Thoracic aorta (tissue), 2 donors: ENCODE results near the gene XYLT2. TPM values are rescaled to one million over a fixed set of nuclear protein-coding genes. Genes with fewer than 3 reads are reported as not detected.

ENCODE experiments used
- ATAC-seq: fragments of 150-250 bp; one replicate; pipeline ENCODE4 v1.8.0; 2017; ENCODE audit warnings: low read depth; ENCODE audit not compliant: insufficient number of reproducible peaks, low FRiP score
- DNase-seq: peaks from one replicate; pipeline ENCODE4 v3.0.0-alpha.2; 2020; ENCODE audit warnings: low spot score
- H3K27ac ChIP-seq, 2 donors: fragments of 200-600 bp; sonication (generic); 1 replicate in 1 of 2; 2 replicates in 1 of 2; pipeline ENCODE4 v1.5.1; 2016; ENCODE audit warnings: mild to moderate bottlenecking in 2 of 2, moderate library complexity in 2 of 2
- H3K27me3 ChIP-seq: fragments of 200-600 bp; sonication (generic); replicated peaks from 2 replicates; pipeline ENCODE4 v1.6.0; 2016; ENCODE audit warnings: mild to moderate bottlenecking; ENCODE audit not compliant: insufficient read depth
- H3K36me3 ChIP-seq: fragments of 200-600 bp; sonication (generic); one replicate; pipeline ENCODE4 v1.5.1; 2016
- H3K4me1 ChIP-seq, 2 donors: fragments of 200-600 bp; sonication (generic); 1 replicate in 1 of 2; 2 replicates in 1 of 2; pipeline versions ENCODE4 v1.5.1 to v1.6.0; 2016; ENCODE audit warnings: low read depth in 2 of 2, mild to moderate bottlenecking in 1 of 2; ENCODE audit not compliant: control insufficient read depth in 1 of 2
- H3K4me3 ChIP-seq: fragments of 200-600 bp; sonication (generic); 2 replicates; pipeline ENCODE4 v1.5.1; 2016; ENCODE audit warnings: mild to moderate bottlenecking
- H3K9me3 ChIP-seq: fragments of 200-600 bp; sonication (generic); 2 replicates; pipeline ENCODE4 v1.5.1; 2016
- total RNA-seq, 2 donors: library from RNA; depleted of rRNA; stranded (reverse); fragments of >200 nt; gene quantifications; one replicate each; pipeline versions ENCODE4 v1.1.0 to v1.2.3, GENCODE V29; 2016
- TF ChIP-seq, protein P1 (sequence below): fragments of 200-600 bp; sonication (generic); IDR thresholded peaks from one replicate; pipeline ENCODE4 v1.5.1; 2019; ENCODE audit warnings: antibody characterized with exemption

XYLT2 gene
- total RNA-seq, 2 donors from 2014 or later: 17.6 to 26.4 TPM

DNA sequence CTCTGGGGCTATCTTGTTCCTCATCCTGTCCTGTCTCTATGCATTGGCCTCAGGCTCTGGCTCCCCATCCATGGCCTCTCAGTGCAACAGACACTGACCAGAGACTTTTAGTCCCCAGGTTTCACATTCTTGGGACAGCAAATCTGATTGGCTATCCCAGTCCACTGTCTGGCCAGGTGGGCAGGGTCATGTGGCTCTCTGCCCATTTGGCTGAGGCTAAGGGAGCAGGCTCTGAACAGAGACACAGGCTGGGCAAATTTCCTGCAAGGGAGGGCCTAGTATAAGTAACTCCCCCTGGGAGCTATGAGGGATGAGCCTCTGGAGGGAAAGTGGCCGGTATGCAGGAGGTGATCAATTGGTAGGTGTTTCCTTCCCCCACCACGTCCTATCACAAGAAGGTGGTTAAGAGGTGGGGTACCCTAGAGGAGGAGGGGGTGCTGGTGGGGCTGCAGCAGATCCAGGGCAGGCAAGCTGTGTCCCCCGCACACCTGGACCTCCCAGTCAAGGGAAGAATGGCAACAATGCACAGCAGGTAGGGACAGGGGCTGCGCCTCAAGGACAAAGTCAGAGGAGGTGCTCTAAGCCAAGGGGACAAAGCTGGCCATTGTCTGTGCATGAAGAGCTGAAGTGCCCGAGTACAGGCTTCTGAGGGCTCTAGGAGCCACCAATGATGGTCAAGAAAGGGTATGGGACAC, 13.2 kb downstream of the XYLT2 start:
- Histone ChIP-seq H3K27ac (no peak overlapping the region), H3K27me3 (no peaks in the 10 kb centered on the region), H3K4me3 (no peak overlapping the region), H3K4me1 (peaks cover 0 to 5% of the 10 kb centered on the region in 2 donors), H3K36me3 (peaks cover 35% of the 10 kb centered on the region), H3K9me3 (no peaks in the 10 kb centered on the region)
- DNase-seq (no peak), ATAC-seq (no peak)
- TF ChIP-seq, protein P1, sequence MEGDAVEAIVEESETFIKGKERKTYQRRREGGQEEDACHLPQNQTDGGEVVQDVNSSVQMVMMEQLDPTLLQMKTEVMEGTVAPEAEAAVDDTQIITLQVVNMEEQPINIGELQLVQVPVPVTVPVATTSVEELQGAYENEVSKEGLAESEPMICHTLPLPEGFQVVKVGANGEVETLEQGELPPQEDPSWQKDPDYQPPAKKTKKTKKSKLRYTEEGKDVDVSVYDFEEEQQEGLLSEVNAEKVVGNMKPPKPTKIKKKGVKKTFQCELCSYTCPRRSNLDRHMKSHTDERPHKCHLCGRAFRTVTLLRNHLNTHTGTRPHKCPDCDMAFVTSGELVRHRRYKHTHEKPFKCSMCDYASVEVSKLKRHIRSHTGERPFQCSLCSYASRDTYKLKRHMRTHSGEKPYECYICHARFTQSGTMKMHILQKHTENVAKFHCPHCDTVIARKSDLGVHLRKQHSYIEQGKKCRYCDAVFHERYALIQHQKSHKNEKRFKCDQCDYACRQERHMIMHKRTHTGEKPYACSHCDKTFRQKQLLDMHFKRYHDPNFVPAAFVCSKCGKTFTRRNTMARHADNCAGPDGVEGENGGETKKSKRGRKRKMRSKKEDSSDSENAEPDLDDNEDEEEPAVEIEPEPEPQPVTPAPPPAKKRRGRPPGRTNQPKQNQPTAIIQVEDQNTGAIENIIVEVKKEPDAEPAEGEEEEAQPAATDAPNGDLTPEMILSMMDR: no peak

DNA sequence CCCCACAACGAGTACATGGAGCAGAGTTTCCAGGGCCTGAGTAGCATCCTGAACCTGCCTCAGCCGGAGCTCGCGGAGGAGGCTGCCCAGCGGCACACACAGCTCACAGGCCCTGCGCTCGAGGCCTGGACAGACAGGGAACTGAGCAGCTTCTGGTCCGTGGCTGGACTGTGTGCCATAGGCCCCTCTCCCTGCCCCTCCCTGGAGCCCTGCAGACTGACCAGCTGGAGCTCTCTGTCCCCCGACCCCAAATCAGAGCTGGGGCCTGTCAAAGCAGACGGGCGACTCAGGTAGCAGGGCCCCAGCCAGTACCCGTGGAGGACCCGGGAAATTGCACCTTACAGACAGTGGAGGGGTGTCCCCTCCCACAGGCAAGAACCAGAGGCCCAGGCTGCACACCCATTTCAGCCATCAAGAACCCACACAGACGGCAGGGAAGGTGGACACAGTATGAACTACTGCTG, 14.1 kb downstream of the XYLT2 start:
- Histone ChIP-seq H3K4me1 (peaks cover 0 to 5% of the 10 kb centered on the region in 2 donors), H3K27ac (no peak overlapping the region), H3K9me3 (no peaks in the 10 kb centered on the region), H3K36me3 (peaks cover 32% of the 10 kb centered on the region), H3K4me3 (no peak overlapping the region), H3K27me3 (no peaks in the 10 kb centered on the region)
- TF ChIP-seq, protein P1: no peak
- DNase-seq (no peak), ATAC-seq (no peak)

DNA sequence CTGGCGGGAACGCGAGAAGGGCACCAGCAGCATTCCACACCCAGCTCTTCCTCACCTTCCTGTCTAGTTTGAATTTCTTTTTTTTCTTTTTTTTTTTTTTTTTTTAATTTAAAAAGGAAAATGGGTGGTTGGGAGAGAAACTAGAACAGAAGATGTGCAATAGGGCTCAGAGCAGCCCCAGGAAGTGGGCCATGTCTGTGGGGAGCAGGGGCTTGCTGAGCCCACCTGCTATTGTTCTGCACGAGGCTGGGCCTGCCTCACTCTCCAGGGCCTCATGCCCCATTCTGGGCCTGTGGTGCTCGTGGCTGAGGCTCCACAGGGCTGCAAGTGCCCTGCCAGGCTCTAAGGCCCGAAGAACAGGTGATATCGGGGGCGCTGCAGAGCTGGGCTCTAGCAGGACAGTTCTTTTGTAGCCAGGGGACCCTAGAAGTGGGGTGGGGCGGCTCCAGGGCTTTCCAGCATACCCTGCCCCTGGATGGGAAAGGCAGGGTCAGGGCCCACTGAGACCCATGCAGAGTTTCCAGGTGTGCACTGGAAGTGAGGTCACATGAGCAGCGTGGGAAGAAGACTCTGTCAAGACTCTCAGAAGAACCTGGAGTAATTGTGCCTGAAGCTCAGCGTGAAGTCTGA, 14.7 kb downstream of the XYLT2 start:
- peaks cover 0 to 5% of the 10 kb centered on the region in 2 donors for H3K4me1 ChIP-seq
- no peaks in the 10 kb centered on the region for H3K9me3 ChIP-seq
- TF ChIP-seq, protein P1: no peak
- peaks cover 28% of the 10 kb centered on the region for H3K36me3 ChIP-seq
- no peak for DNase-seq
- H3K27ac ChIP-seq: no peak overlapping the region
- no peaks in the 10 kb centered on the region for H3K27me3 ChIP-seq
- no peak overlapping the region for H3K4me3 ChIP-seq
- ATAC-seq: no peak

DNA sequence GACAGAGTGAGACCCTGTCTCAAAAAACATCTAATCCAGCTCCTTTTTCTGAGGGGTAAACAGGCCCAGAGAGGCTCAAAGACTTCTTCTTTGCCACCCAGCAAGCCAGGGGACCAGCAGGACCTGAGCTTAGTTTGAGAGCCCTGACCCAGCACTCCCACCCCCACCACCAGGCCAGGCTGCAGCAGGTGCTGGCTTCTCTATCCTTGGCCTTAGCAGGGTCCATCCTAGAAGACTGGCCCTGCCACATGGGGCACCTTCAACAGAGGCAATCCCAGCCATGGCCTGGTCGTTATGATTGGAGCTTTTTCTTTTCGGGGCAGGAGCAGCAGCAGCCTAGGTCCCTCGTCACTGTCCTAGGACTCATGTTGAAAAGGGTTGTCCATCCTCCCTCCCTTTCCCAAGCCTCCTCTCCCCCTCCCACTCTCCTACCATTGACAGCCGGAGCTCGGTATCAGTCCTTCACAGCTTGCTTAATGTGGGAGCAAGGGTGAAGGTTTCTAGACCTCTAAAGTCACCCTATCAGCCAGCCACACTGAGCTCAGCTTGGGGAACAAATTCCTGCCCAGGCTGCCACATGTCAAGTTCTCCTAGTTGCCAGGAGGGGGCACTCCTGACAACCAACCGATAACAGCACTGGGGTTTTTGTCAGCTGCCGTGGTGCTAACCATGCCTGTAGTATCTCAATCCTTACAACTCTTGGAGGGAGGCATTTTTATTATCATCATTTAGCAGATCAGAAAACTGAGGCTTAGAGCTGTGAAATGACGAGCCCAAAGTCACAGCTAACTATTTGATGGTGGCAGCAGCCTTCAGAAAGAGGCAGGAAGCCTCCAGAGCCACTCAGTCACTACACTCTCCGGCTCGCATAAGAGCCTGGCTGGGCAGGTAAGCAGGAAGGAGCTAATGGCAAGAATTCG, 15.9 kb downstream of the XYLT2 start:
- Histone ChIP-seq H3K27me3 (no peaks in the 10 kb centered on the region), H3K27ac (no peak overlapping the region), H3K4me3 (no peak overlapping the region), H3K36me3 (peaks cover 21% of the 10 kb centered on the region), H3K9me3 (no peaks in the 10 kb centered on the region), H3K4me1 (peaks cover 0 to 5% of the 10 kb centered on the region in 2 donors)
- TF ChIP-seq, protein P1: peak; percentile 62
- no peak for ATAC-seq
- DNase-seq: no peak

DNA sequence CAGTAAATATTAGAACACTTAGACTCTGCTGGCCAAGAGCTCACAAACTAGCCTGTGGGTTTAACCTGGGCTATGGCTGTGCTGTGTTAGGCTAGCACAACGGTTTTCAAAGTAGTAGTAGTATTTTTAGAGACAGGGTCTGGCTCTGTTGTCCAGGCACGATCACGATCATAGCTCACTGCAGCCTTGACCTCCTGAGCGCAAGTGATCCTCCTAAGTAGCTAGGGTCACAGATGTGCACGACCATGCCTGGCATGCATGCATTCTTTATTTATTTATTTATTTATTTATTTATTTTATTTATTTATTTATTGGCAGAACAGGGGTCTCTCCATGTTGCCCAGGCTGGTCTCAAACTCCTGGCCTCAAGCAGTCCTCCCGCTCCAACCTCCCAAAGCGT, 16.7 kb downstream of the XYLT2 start:
- Histone ChIP-seq H3K4me3 (no peak overlapping the region), H3K36me3 (peaks cover 25% of the 10 kb centered on the region), H3K27ac (no peak overlapping the region), H3K27me3 (no peaks in the 10 kb centered on the region), H3K9me3 (no peaks in the 10 kb centered on the region), H3K4me1 (peaks cover 0 to 5% of the 10 kb centered on the region in 2 donors)
- TF ChIP-seq, protein P1: no peak
- DNase-seq (no peak), ATAC-seq (no peak)
